Keratinocyte (primary cell): Measurements from ENCODE around the gene DENND1A. TPM values are rescaled to one million over a fixed set of nuclear protein-coding genes. Genes with fewer than 3 reads are reported as not detected.

Experiments
- DNase-seq: peaks from one replicate; pipeline ENCODE4 v3.0.0-alpha.2; 2011; ENCODE audit warnings: low read depth, missing footprints, low spot score
- FAIRE-seq: peaks from 2 replicates; lab custom pipeline; 2011; peaks lifted over from hg19 to GRCh38; lab: Jason Lieb, UNC
- H2AFZ ChIP-seq: 2 replicates; pipeline ENCODE4 v1.6.0; 2012; ENCODE audit warnings: low read length, control low read depth, inconsistent platforms; ENCODE audit not compliant: control insufficient read depth
- H3K27ac ChIP-seq: 2 replicates; pipeline ENCODE4 v1.5.1; 2011; ENCODE audit warnings: low read length; ENCODE audit not compliant: control insufficient read depth, insufficient read depth
- H3K27me3 ChIP-seq: 3 replicates; pipeline ENCODE4 v1.6.0; 2011; ENCODE audit warnings: low read length; ENCODE audit not compliant: control insufficient read depth, insufficient read depth; ENCODE audit errors: extremely low read depth
- H3K36me3 ChIP-seq, 2 experiments: 2 replicates in 1 of 2; 3 replicates in 1 of 2; pipeline ENCODE4 v1.5.1; 2011; ENCODE audit warnings: low read length in 2 of 2, mild to moderate bottlenecking in 1 of 2; ENCODE audit not compliant: control insufficient read depth in 2 of 2, insufficient read depth in 2 of 2; ENCODE audit errors: extremely low read depth in 1 of 2
- H3K4me1 ChIP-seq: 3 replicates; pipeline ENCODE4 v1.5.1; 2011; ENCODE audit warnings: low read length; ENCODE audit not compliant: control insufficient read depth, insufficient read depth; ENCODE audit errors: extremely low read depth
- H3K4me2 ChIP-seq: 3 replicates; pipeline ENCODE4 v1.6.0; 2011; ENCODE audit warnings: low read depth, low read length; ENCODE audit not compliant: control insufficient read depth, insufficient read depth; ENCODE audit errors: extremely low read depth
- H3K4me3 ChIP-seq, 3 experiments: fragments of 200-600 bp in 1 of 3; sonication (generic) in 1 of 3; 2 replicates in 2 of 3; 3 replicates in 1 of 3; pipeline ENCODE4 v1.5.1; 2011 to 2016; ENCODE audit warnings: low read length in 3 of 3, mild to moderate bottlenecking in 3 of 3, control low read depth in 2 of 3, inconsistent platforms in 1 of 3, low read depth in 1 of 3, mixed read lengths in 1 of 3, mixed run types in 1 of 3, moderate library complexity in 1 of 3; ENCODE audit not compliant: control insufficient read depth in 2 of 3, insufficient read depth in 2 of 3; ENCODE audit errors: extremely low read depth in 1 of 3
- H3K79me2 ChIP-seq: 2 replicates; pipeline ENCODE4 v1.6.0; 2012; ENCODE audit warnings: low read length; ENCODE audit not compliant: control insufficient read depth, insufficient read depth
- H3K9ac ChIP-seq: 3 replicates; pipeline ENCODE4 v1.6.0; 2011; ENCODE audit warnings: low read length; ENCODE audit not compliant: control insufficient read depth, insufficient read depth; ENCODE audit errors: extremely low read depth
- H3K9me1 ChIP-seq: 3 replicates; pipeline ENCODE4 v1.6.0; 2011; ENCODE audit warnings: low read length; ENCODE audit not compliant: control insufficient read depth, insufficient read depth; ENCODE audit errors: extremely low read depth
- H3K9me3 ChIP-seq: 2 replicates; pipeline ENCODE4 v1.5.1; 2012; ENCODE audit warnings: low read depth, low read length; ENCODE audit not compliant: control insufficient read depth
- H4K20me1 ChIP-seq: 3 replicates; pipeline ENCODE4 v1.6.0; 2011; ENCODE audit warnings: low read length; ENCODE audit not compliant: control insufficient read depth, insufficient read depth; ENCODE audit errors: extremely low read depth
- EZH2 ChIP-seq: IDR thresholded peaks from one replicate; pipeline ENCODE4 v1.6.1; 2012; ENCODE audit warnings: inconsistent platforms, mild to moderate bottlenecking, low read length, moderate library complexity
- dilution Hi-C: fragments of 300-500 bp; cut with MboI; formaldehyde crosslinking; loops from one replicate; pipeline ENCODE4 v1.7.0; 2020; ENCODE audit warnings: low sequenced_read_pairs; ENCODE audit not compliant: extremely low pct_ligation_motif_present
- polyA plus RNA-seq, 5 experiments: library from polyadenylated mRNA; depleted of rRNA in 3 of 5; stranded (reverse) in 3 of 5; stranded (forward) in 1 of 5; unstranded in 1 of 5; fragments of >200 nt; gene quantifications; 1 replicate in 1 of 5; 2 replicates in 3 of 5; 3 replicates in 1 of 5; pipeline versions ENCODE4 v1.2.1 to v1.2.3, GENCODE V29; 2011 to 2012; ENCODE audit warnings: missing spikeins in 2 of 5, low read depth in 1 of 5, low replicate concordance in 1 of 5
- TF ChIP-seq, protein P1 (sequence below), 3 experiments: IDR thresholded peaks in 1 of 3; conservative IDR thresholded peaks in 1 of 3; optimal IDR thresholded peaks in 1 of 3; 2 replicates in 2 of 3; 3 replicates in 1 of 3; pipeline versions ENCODE3 to v1.5.1; 2011; ENCODE audit warnings: low read length in 3 of 3, mild to moderate bottlenecking in 3 of 3, moderate library complexity in 2 of 3, control low read depth in 1 of 3, inconsistent platforms in 1 of 3; ENCODE audit not compliant: insufficient read depth in 2 of 3; ENCODE audit errors: extremely low read depth in 1 of 3

The DENND1A gene
- polyA plus RNA-seq, 1 donor (not counting 4 experiments of a cell fraction or from before 2014, with no cell fraction given), result 13.0 TPM

DNA sequence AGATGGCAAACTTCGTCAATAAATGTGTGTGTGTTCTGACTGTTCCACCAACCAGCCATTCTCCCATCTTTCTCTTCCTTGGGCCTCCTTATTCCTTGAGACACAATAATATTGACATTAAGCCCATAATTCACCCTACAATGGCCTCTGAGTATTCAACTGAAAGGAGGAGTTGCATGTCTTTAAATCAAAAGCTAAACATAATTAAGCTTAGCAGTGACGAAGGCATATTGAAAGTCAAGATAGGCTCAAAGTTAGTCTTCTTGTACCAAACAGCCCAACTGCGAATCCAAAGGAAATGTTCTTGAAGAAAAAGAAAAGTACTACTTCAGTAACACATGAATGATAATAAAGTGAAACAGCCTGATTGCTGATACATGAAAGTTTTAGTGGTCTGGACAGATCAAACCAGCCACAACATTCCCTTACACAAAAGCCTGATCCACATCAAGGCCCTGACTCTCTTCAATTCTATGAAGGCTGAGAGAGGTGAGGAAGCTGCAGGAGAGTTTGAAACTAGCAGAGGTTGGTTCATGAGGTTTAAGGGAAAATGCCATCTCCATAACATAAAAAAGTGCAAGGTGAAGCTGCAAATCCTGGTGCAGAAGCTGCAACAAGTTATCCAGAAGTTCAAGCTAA, 81.4 kb downstream of the DENND1A start:
- Histone ChIP-seq H2AFZ (no peak overlapping the region), H3K4me2 (no peak overlapping the region), H3K79me2 (no peaks in the 10 kb centered on the region), H3K4me3 (no peak overlapping the region), H3K36me3 (no peaks in the 10 kb centered on the region), H3K9me3 (no peaks in the 10 kb centered on the region), H3K9ac (no peak overlapping the region), H4K20me1 (no peaks in the 10 kb centered on the region), H3K27ac (no peak overlapping the region), H3K4me1 (no peaks in the 10 kb centered on the region), H3K27me3 (no peaks in the 10 kb centered on the region), H3K9me1 (no peaks in the 10 kb centered on the region)
- DNase-seq, result no peak
- dilution Hi-C loops, result no loop called here
- no peak for TF ChIP-seq EZH2
- TF ChIP-seq, protein P1, sequence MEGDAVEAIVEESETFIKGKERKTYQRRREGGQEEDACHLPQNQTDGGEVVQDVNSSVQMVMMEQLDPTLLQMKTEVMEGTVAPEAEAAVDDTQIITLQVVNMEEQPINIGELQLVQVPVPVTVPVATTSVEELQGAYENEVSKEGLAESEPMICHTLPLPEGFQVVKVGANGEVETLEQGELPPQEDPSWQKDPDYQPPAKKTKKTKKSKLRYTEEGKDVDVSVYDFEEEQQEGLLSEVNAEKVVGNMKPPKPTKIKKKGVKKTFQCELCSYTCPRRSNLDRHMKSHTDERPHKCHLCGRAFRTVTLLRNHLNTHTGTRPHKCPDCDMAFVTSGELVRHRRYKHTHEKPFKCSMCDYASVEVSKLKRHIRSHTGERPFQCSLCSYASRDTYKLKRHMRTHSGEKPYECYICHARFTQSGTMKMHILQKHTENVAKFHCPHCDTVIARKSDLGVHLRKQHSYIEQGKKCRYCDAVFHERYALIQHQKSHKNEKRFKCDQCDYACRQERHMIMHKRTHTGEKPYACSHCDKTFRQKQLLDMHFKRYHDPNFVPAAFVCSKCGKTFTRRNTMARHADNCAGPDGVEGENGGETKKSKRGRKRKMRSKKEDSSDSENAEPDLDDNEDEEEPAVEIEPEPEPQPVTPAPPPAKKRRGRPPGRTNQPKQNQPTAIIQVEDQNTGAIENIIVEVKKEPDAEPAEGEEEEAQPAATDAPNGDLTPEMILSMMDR (optimal IDR thresholded peaks at IDR 0.05 in 1 of 3, IDR thresholded peaks at IDR 0.05 in 1 of 3, conservative IDR thresholded peaks at IDR 0.05 in 1 of 3; ENCODE audit: extremely low read depth in 1 of 3, insufficient read depth in 2 of 3, low read length in 3 of 3), result no peak
- FAIRE-seq, result no peak

DNA sequence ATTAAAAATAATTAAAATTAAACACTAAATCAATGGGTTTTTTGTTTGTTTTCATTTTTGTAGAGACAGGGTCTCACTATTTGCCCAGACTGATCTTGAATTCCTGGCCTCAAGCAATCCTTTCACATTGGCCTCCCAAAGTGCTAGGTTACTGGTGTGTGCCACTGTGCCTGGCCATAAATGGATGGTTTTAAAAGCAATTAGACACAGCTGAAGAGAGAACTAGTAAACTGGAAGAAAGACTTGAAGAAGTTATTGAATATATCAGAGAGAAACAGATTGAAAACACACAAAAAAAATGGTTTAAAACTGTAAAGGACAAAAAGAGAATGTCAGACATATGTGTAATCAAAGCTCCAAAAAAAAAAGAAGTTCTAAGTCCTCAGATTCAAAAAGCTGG, 83.0 kb downstream of the DENND1A start:
- no peaks in the 10 kb centered on the region for H3K9me3 ChIP-seq
- no peak for FAIRE-seq
- TF ChIP-seq EZH2, result no peak
- TF ChIP-seq, protein P1 (optimal IDR thresholded peaks at IDR 0.05 in 1 of 3, IDR thresholded peaks at IDR 0.05 in 1 of 3, conservative IDR thresholded peaks at IDR 0.05 in 1 of 3; ENCODE audit: extremely low read depth in 1 of 3, insufficient read depth in 2 of 3, low read length in 3 of 3), result no peak
- no peak for DNase-seq
- no peak overlapping the region for H3K27ac ChIP-seq
- H3K79me2 ChIP-seq, result no peaks in the 10 kb centered on the region
- no peaks in the 10 kb centered on the region for H3K36me3 ChIP-seq
- dilution Hi-C loops, result no loop called here
- no peaks in the 10 kb centered on the region for H3K9me1 ChIP-seq
- no peaks in the 10 kb centered on the region for H3K4me1 ChIP-seq
- H3K4me3 ChIP-seq, result no peak overlapping the region
- no peaks in the 10 kb centered on the region for H3K27me3 ChIP-seq
- H4K20me1 ChIP-seq, result no peaks in the 10 kb centered on the region
- H3K9ac ChIP-seq, result no peak overlapping the region
- no peak overlapping the region for H3K4me2 ChIP-seq
- no peak overlapping the region for H2AFZ ChIP-seq
